Cortex of kidney (tissue), 1 donor: ENCODE measurements around the gene SLC11A1.

Experiments used
- DNase-seq: peaks from one replicate; lab custom pipeline; 2025; lab: John Stamatoyannopoulos, UW

Gene SLC11A1

DNA sequence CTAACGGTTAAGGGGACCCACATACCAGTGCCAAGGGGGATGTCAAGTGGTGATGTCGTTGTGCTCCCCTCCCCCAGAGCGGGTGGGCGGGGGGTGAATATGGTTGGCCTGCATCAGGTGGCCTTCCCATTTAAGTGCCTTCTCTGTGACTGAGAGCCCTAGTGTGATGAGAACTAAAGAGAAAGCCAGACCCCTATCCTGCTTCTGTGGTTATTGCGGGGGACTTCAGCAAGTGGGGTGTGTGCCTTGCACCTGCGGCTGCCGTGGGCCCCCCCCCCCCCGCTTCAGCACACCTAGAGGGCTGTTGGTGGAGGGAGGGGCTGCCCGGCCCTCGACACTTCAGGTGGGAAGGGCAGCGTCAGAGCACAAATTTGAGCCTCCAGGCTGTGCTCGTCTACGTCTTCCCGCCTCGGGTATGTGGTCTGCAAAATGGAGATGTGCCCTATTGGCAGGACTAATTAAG is 23.7 kb downstream of the SLC11A1 start:
- DNase-seq, result no peak

DNA sequence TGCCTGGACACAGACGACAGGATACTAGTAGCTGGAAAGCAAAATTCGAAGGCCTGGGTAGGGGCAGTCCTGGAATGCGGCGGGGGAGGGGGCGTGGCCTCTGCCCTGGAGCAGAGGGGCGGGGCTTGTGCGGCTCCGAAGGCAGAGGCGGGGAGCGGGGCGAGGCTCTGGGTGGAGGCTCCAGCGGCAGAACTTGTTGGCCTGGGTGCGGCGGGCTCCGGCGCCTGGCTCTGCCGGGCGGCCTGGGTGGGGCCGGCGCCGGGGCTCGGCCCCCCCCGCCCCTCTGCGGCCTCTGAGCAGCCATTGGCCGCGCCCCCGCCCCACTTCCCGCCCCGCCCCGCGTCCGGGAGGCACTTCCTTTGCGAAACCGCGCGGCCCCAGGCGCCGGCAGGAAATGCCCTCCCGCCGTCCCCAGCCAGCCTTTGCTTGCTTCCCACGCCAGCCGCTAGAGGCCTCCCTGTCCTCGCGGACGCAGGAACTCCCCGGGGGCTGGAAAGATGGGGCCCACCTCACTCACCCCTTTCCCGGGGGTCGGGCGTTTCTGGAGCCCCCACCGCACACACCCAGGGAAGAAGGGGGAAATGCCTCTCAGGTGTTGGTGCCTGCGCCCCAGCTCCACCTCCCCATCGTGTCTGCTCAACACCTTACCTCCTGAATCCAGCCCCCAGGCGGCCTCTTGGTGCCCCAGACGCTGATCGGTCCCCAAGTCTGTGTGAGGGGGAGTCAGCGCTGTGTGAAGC is 24.3 kb downstream of the SLC11A1 start:
- DNase-seq, result peak; percentile 78

DNA sequence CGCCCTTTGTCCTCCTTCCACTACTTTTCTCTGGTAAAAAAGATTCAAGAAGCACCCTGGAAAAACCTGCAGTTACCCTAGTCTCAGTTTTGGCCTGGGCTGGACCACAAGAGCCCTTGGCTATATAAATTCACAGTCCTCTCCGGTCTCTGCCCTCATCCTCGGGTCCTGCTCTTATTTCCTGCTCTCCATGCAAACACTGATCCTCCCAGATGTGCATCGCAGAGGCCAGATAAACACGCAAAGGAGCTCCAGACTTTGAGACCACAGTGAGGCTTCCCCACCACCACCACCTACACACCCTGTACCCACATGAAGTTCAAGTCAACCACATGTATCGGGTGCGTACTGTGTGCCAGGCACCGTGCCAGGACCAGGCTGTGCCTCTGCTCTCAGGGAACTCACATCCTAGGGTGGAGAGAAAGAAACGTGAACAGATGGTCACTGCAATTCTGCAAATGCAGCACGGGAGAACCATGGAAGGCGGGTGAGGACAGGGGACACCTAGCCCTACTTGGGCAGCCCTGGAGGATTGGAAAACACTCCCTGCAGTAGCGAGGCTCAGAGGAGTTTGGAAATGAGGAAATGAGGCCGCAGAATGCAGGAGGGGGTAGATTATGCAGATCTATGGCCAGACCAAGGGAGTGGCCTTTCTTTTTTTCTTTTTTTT is 25.0 kb downstream of the SLC11A1 start:
- no peak for DNase-seq

DNA sequence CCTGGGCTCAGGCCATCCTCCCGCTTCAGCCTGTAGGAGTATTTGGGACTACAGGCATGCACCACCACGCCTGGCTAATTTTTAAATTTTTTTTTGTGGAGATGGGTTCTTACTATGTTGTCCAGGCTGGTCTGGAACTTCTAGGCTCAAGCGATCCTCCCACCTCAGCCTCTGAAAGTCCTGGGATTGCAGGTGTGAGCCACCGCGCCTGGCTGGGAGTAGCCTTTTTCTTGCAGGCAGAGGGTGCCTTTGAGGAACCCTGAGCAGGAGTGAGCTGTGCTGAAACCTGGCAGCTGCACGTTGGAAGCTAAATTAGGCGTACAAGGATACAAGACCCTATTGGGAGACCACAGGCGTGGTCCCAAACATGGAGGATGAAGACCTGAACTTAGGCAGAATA is 25.6 kb downstream of the SLC11A1 start:
- no peak for DNase-seq

DNA sequence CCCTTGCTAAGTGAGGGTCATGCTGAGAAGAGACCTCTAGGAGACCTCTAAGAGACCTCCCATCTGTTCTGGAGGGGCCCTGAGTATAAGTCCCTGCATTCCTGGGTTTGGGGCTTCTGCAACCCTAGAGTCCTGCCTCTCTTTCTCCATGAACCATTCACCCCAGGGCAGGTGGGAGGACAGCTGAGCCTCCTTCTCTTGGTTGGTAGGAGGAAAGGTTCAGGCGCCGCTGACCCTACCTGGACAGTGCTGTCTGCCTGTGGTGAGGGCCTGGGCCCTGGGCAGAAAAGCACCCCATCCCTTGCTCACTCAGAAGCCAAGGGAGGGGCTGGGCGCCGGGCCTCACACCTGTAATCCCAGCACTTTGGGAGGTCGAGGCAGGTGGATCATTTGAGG is 36.2 kb downstream of the SLC11A1 start:
- DNase-seq, result no peak

DNA sequence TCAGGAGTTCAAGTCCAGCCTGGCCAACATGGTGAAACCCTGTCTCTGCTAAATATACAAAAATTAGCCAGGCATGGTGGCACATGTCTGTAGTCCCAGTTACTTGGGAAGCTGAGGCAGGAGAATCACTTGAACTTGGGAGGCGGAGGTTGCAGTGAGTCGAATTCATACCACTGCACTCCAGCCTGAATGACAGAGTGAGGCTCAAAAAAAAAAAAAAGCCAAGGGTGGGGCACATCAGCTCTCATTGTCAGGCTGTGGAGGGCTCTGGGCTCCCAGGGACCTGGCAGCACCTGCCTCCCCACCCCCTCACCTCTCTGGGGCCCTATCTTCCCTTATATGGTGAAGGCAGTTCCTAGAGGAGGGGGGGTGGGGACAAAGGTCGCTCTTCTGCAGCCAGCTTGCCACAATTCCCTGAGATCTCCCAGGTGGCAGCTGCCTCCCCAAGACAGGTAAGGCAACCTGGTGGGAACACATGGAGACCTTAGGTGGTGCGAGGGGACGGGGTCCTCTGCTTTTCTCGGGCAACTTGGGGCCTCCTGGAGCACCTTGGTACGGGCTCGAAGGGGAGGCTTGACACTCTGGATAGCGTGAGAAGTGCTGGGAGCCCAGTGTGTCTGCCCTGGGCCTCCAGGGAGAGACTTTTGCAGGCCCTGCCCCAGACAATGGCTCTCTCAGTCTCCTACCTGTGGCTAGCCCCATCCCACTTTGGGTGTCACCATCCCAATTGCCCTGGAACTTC is 36.8 kb downstream of the SLC11A1 start, which contains the start of gene VIL1:
TSS of gene VIL1 (plus strand) at position 407 of the 742 bp plus-strand sequence. CDS start 4,656 bp downstream, outside the sequence.
- DNase-seq, result no peak

DNA sequence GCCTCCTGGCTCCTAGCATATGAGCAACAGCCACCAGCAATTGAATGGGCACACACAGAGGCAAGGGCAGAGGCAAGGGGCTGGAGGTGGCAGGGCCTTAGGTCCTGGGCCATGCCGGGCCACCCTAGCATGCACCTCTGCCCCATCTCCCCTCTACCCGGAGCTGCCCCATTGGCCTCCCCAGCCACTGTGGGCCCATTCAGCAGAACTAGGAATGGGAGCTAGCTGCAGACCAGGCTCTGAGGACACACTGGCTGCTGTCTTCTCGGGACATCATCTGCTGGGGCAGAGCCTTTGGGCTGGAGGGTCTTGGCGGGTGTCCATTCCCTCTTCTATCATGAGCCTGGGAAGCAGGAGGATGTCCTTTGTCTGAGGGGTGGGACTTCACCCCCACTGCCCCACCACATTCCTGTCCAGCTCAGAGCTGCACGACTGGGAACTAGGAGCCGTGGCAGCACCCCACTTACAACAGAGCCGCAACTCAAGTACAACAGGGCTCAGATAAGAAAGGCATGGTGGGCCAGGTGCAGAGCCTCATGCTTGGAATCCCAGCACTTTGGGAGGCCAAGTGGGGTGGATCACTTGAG is 37.6 kb downstream of the SLC11A1 start:
- no peak for DNase-seq

DNA sequence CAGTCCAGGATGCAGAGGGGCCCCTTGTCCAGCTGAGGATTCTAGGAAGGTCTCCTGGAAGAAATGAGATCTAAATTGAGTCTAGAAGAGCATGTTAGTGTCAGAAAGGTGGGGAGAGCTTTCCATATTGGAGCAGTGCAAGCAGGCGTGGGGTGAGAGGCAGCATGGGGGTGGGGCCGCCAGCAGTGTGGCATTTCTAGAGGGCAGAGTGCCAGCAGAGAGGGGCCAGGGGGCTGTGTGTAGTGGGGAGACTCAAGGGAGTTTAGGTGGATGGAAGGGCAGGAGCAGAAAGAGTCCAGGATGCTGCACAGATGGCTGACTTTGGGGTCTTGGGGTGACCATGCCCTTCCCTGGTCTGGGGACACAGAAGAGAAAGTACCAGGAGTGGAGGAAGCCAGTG is 39.0 kb downstream of the SLC11A1 start:
- no peak for DNase-seq

DNA sequence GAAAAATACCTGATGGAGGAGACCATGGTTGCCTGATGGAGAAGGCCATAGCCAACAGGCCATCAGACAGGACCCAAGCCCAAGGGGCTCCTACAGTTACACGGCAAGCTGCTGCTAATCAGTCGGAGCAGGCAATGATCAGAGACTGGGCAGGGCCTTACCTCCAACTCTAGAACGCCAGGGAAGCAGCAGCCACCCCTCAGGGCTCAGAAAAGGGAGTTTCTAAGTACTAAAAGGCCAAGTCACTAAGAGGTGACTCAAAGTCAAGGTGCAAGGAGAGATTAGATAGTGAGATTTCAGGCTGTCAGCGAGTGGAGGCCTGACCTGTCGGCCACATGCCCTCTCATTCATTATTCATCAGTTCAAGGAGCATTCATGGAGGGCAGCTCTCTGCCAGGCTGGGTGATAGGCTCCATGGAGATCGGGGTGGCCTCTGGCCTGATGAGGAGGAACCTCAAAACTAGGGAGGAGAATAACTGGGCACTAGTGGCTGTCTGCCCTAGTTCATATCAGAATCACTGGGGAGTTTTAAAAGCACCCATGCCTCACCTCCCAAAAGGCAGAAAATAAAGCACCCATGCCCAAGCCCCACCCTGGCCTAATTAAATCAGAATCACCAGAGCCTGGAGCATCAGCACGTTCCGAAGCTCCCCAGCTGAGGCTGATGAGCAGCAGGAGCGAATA is 40.5 kb downstream of the SLC11A1 start:
- no peak for DNase-seq

DNA sequence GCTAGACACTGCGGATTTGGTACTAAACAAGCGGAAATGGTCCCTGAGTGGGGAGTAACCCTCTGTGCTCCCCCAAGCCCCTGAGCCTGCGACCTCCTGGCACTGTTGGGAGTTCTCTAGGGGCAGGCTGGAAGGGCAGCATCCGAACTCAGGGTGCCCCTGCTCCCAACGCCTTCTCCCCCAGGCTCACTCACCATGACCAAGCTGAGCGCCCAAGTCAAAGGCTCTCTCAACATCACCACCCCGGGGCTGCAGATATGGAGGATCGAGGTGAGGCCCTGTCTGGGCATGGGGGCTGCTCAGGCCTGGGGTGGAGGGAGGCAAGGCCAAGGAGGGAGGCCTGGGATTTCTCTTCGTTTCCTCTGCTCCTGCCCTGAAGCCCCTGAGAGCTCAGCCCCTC is 41.5 kb downstream of the SLC11A1 start:
- DNase-seq, result no peak

DNA sequence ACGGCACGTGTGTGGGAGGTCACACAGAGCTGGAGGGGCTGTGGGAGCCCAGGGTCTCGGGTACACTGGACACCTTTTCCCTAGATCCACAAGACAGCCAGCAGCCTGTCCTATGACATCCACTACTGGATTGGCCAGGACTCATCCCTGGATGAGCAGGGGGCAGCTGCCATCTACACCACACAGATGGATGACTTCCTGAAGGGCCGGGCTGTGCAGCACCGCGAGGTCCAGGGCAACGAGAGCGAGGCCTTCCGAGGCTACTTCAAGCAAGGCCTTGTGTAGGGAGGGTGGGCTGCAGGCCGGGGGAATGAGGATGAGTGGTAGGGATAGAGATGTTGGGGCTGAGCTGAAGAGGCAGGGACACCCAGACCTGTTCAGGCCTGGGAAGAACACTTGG is 43.5 kb downstream of the SLC11A1 start:
- DNase-seq, result no peak

DNA sequence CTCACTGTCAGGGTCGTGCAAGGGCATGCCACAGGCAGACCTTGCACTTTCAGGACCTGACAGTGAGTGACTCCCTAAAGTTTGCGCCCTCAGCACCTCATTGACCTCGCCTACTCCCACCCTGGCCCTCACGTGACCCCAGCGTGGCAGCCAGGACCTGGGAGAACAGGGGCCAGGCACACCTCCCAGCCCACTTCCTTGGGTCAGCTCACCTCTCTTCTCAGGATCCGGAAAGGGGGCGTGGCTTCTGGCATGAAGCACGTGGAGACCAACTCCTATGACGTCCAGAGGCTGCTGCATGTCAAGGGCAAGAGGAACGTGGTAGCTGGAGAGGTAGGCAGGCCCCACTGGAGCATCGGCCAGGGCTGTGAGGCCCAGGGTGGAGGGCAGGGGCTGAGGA is 45.7 kb downstream of the SLC11A1 start:
- DNase-seq, result no peak

DNA sequence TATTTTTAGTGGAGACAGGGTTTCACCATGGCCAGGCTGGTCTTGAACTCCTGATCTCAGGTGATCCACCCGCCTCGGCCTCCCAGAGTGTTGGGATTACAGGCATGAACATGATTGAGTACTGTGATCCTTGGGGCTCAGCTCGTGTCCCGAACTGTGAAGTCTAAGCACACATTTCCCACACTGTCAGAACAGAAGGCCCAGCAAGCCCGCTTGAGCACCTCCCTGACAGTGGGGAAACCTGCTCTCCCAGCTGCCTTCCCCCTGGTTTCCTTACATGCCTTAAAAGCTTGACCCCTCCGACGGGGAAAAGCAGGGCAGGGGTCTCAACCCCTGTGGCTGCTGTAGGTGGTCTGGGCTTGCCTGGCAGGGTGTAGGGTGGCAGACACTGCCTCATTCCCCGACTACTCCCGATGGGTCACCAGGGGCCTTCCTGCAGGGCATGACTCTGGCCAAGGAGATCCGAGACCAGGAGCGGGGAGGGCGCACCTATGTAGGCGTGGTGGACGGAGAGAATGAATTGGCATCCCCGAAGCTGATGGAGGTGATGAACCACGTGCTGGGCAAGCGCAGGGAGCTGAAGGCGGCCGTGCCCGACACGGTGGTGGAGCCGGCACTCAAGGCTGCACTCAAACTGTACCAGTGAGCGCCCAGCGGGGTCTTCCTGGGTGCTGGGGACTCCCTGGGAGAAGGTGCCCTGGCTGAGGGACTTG is 46.9 kb downstream of the SLC11A1 start:
- no peak for DNase-seq

DNA sequence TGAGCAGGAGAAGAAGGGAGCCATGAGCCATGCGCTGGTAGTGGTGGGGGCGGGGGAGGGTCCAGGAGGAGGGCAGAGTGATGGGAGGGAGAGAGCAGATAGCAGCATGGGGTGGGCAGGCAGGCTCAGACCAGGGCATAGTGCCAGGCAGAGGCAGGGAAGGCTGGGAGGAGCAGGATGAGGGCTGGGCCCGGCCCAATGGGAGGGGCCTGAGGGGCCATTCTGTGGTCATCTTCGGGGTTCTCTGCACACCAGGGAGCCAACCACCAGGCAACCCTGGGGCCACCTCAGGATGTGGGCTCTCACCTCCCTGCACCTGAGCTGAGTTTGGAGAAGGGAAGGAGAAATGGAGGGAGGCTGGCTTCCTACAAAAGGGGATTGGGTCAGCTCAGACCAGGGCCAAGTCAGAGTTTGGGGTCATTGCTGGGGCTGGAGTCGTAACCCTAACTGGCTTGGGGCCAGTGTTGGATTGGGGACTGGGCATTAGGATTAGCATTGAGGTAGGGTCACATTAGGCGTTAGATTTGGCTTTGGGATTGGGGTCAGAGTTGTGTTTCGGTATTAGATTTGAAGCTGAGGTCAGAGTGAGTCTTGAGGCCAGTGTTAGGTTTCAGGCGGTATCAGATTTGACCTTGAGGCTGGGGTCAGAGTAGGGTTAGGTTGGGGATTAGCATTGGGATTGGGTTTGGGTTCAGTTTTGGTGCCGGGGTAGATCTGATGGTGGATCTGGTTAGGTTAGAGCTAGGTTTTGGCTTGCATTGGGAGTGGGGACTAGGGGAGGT is 48.0 kb downstream of the SLC11A1 start:
- DNase-seq, result no peak

DNA sequence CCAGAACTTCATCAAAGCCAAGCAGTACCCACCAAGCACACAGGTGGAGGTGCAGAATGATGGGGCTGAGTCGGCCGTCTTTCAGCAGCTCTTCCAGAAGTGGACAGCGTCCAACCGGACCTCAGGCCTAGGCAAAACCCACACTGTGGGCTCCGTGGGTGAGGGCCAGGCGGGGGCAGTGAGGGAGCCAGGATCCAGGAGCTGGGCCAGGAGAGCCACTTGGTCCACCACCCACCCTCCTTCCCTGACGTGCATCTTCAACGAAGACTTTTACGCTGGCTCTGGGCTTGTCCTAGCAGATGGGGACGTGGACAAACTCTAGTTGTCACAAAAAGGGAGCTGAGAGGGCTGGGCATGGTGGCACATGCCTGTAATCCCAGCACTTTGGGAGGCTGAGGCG is 48.6 kb downstream of the SLC11A1 start:
- DNase-seq, result no peak

DNA sequence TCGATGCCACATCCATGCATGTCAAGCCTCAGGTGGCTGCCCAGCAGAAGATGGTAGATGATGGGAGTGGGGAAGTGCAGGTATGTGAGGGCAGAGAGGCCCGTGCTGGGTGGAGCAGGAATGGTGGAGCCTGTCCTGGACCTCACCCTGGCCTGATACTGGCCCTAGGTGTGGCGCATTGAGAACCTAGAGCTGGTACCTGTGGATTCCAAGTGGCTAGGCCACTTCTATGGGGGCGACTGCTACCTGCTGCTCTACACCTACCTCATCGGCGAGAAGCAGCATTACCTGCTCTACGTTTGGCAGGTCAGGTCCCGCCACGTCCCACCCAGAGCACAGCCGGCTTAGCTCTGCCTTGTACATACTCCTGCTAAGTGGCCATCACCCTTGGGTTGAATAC is 49.8 kb downstream of the SLC11A1 start:
- no peak for DNase-seq

DNA sequence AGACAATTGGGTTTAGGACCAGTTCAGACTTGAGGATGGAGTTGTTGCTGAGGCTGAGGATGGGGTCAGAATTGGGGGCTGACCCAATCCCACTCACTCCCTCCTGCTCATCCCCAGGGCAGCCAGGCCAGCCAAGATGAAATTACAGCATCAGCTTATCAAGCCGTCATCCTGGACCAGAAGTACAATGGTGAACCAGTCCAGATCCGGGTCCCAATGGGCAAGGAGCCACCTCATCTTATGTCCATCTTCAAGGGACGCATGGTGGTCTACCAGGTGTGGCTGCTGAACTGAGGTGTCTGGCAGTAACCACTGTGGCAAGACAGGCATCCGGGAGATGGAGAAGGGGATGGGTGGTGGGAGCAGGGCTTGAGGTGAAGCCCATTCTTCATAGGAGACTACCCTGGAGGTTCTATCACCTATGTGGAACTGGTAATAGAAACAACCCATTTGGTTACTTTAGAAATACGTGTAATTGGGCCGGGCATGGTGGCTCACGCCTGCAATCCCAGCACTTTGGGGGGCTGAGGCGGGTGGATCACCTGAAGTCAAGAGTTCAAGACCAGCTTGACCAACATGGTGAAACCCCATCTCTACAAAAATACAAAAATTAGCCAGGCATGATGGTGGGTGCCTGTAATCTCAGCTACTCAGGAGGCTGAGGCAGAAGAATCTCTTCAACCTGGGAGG is 50.7 kb downstream of the SLC11A1 start:
- no peak for DNase-seq

DNA sequence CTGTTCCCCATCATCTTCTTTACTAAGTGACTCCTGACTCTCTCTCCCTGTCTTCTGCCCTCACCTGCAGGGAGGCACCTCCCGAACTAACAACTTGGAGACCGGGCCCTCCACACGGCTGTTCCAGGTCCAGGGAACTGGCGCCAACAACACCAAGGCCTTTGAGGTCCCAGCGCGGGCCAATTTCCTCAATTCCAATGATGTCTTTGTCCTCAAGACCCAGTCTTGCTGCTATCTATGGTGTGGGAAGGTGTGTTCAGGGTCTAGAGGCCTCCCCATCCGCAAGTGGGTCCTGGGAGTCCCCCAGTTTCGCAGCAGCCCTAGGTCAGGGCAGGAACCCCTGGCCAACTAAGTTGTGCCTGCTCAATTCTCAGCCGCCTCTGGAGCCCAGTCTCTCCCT is 52.4 kb downstream of the SLC11A1 start:
- DNase-seq, result no peak

DNA sequence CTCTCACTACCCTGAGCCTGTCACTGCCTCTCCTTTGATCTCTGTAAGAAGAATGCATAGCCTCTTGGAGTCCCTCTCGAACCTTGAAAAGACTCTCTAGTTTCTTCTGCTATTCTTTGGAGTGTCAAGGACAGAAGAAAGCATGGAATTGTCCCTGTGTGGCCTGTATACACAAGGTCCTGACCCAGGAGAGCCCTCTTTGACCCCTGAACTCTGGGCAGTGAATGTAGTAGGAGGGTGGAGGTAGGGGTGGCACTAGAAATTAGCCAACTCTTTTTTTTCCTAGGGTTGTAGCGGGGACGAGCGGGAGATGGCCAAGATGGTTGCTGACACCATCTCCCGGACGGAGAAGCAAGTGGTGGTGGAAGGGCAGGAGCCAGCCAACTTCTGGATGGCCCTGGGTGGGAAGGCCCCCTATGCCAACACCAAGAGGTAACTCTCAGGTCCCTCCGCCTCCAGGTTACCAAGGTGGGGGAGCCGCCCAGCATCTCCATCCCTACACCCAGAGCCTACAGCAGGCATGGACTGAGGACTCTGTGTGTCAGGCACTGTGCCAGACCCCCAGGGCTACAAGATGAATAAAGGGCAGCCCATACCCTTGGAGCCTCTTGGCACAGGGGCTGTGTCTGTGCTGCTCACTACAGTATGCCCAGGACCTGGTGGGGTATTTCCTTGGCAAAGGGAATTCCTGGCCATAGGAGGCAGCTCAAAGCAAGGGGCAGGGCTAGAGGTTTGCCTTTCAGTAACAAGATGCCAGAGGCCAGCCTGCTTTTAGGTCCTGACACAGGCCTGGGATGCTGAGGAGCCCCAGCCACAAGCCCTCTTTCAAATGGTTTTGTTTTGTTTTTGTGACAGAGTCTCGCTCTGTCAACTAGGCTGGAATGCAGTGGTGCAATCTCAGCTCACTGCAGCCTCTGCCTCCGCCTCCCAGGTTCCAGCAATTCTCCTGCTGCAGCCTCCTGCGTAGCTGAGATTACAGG is 53.2 kb downstream of the SLC11A1 start:
- no peak for DNase-seq
